ENCODE measurements around the gene ZBED1.

DNA sequence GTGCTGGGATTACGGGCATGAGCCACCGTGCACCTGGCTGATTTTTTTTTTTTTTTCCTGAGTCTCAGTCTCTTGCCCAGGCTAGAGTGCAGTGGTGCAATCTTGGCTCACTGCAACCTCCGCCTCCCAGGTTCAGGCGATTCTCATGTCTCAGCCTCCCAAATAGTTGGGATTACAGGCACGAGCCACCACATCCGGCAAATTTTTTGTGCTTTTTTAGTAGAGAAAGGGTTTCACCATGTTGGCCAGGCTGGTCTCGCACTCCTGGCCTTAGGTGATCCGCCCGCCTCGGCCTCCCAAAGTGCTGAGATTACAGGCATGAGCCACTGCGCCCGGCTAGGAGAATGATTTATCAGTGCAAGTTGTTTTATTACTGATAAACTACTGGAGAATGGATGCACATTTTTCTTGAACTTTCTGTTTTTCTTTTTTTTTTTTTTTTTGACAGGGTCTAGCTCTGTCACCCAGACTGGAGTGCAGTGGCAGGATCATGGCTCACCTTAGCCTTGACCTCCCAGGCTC, 39.7 kb upstream of the ZBED1 start:
- TF ChIP-seq POLR2A (IDR thresholded peaks at IDR 0.05; ENCODE audit: extremely low read depth, insufficient read length), result no peak
- TF ChIP-seq, protein P1, sequence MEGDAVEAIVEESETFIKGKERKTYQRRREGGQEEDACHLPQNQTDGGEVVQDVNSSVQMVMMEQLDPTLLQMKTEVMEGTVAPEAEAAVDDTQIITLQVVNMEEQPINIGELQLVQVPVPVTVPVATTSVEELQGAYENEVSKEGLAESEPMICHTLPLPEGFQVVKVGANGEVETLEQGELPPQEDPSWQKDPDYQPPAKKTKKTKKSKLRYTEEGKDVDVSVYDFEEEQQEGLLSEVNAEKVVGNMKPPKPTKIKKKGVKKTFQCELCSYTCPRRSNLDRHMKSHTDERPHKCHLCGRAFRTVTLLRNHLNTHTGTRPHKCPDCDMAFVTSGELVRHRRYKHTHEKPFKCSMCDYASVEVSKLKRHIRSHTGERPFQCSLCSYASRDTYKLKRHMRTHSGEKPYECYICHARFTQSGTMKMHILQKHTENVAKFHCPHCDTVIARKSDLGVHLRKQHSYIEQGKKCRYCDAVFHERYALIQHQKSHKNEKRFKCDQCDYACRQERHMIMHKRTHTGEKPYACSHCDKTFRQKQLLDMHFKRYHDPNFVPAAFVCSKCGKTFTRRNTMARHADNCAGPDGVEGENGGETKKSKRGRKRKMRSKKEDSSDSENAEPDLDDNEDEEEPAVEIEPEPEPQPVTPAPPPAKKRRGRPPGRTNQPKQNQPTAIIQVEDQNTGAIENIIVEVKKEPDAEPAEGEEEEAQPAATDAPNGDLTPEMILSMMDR (IDR thresholded peaks at IDR 0.05; ENCODE audit: low read depth, low read length), result no peak

All from NB4 (cell line).